Anterior cingulate cortex (tissue), 58 donors: ENCODE data around the gene SIAE.
A peak's percentile ranks its signal among the peaks of the same experiment; 100 is the strongest.
"Not testable (repeated sequence)": the region's sequence is repeated elsewhere in the genome, so short reads cannot be mapped to it uniquely, and the experiment has no call there.

Experiments used
- DNase-seq, 58 donors: peaks; one replicate each; lab custom pipeline; 2025; lab: John Stamatoyannopoulos, UW

Gene SIAE

DNA sequence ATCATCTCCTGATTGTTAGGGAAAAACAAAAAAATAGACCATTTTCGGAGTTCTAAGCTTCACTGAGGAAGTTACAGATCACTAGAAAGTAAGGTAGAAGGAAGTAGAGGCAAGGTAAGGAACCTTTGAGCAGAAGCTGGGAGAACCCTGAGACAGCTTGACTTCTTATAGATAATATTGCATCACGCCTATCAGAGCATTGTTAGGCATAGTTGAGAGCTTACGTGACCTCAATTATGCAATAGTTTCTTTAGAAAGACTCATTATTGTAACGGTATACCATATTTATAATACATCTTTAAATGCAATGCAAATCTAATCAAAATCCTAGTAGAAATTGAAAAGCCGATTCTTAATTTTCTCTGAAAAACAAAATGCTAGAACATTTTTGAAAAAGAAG is 46.0 kb downstream of the SIAE start:
- DNase-seq = no peak

DNA sequence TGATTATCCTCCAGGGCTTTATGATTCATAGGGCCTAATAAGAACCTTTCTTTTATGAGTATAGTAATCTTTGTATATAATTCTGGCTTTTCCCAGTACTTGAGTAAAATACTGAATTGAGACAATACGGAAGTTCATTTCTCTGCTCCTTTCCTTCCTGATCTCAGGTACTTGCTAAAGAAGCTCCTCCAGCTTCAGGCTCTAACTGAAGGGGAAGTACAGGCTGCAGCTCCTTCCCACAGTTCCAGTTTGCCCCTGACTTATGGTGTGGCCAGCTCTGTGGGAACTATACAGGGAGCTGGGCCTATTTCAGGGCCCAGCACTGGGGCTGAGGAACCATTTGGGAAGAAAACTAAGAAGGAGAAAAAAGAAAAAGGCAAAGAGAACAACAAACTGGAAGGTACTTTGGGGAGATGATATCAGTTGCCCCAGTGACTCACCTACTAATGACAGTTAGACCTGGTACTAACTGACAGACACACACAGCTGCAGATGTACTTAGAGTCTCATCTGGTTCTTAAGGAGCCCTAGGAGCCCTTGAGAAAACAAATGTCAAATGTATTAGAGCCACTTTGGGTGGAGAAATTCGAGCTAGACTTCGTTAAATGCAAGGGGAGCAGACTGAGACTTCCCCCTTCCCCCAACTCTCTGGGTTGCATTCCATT is 47.9 kb downstream of the SIAE start:
- DNase-seq = no peak

DNA sequence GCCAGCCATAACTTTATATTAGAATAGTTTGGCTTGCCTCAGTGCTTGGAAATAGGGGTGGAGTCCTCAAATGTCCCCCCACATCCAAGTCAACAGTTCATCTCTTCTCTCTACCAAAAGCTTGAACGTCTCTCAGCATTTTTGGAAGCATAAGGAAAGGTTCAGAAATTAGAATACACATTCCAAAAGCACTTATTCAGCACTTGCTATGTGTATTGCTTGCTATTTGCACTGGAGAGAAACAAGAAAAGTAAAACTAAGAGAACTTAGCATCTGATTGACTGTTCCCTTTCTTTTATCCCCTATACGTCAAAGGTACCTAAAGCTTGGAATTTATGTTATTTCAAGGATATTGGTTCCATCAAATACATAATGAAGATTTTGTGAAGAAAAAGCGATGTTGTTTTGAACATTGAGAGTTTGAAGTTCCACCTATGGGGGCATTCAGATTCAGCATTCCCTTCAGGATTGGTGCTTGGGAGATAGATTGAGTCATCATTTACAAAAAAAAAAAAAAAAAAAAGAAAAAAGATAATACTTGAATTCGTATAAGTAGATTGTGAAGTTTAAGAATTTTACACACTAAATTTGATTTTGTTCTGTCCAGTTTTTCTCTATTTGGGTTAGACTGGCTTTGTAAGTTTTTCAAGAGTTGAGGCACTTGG is 49.5 kb downstream of the SIAE start:
- no peak for DNase-seq

DNA sequence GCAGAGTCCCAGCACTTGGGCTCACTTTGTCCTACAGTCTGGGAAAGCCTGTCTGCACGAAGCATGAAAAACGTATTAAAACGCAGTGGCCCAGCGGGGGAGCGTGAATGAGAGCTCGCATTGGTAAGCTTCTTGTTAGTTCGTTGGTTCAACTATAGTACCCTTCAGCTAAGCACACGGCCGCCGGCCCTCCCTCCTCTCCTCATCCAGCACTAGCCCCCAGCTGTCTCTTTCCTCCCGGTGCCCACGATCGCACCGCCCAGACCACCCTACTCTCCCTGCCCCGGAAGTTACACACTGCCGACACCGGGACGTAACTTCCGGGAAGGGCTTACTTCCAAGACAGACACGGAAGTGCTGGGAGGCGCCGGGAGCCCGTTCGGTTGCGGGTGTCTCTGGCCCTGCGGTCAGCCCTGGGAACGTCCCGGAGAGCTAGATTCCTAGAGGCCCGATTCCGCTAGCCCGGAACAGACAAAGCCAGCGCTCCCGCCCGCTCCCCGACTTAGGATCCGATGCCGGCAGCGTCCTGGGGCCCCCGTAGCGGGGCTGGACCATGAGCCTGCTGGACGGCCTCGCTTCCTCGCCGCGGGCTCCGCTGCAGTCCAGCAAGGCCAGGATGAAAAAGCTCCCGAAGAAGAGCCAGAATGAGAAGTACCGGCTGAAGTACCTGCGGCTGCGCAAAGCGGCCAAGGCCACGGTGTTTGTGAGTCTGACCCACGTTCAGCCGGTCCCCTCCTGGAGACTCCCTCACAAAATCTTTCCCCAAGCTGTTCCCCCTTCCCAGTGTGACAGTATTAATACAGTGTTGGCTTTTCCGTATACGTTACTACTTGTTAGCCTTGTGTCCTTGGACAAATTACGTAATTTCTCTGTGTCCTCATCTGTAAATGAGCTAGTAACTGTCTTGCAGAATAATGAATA is 50.7 kb downstream of the SIAE start, which contains the start of gene TBRG1:
Gene TBRG1, plus strand, starts transcription at position 334 of the 921 bp plus-strand sequence. Its CDS starts 220 bp downstream, at position 554.
- DNase-seq = peak; percentile 28 to 96 (median 85)

DNA sequence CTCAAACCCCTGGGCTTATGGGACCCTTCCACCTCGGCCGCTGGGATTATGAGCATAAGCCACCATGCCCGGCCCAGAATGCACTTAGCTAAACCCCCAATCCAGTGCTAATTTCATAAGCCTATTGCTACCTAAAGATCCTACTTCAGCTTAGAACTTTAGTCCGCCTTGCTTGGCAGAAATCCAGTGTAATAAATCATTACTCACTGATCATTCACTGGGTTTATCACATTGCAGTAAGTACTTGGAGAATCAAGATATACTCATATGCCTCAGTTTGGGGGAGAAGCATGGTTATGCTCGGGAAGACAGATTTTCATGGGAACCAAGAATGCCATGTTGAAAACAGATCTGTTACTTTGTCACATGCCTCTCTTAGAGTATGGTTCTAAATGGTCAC is 54.7 kb downstream of the SIAE start:
- no peak for DNase-seq

DNA sequence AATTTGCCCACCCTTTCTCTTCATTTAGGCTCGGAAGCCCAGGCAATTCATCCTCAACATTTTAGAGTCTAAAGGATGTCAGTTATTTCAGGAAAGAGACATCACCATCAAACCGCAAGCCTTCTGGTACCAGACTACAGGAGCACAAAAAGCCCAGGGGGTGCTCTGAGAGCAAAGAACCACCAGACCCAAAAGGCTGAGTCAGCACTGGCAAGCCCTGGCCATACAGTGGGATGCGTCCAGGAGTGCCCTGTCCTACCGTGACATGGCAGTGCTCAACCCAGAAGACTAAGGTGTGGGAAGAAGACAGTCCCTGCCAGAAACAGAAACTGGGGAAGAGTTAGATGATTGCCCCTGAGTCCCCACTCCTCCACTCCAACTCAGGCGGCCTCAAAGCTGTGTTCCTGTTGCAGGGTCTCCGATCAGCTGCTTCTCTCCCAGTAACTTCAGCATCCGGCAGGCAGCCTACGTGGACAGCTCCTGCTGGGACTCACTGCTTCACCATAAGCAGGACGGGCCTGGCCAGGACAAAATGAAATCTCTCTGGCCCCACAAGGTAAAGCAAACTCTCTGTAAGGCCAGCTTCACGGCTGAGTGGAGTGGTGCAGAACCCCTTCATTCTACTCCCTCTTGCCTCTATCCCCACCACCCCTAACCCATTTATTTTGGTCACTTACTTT is 60.8 kb downstream of the SIAE start:
- DNase-seq = no peak

DNA sequence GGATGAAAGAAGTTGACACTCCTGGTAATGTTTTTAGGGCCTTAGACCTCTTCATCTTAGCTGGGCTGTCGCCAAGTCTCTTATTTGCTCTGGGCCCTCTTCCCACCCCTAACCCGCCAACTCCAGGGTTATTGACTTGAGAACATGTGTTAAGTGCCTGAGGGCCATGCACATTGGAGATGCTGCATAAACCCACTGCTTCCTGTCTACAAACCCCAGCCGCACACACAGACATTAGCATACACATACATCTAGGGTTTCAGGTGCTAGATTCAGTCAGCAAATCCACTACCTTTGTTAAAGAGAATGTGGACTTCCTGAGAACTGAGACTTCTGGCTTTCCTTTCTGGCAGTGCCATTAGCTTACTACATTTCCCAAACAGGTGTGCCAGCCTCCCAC is 61.5 kb downstream of the SIAE start:
- no peak for DNase-seq

DNA sequence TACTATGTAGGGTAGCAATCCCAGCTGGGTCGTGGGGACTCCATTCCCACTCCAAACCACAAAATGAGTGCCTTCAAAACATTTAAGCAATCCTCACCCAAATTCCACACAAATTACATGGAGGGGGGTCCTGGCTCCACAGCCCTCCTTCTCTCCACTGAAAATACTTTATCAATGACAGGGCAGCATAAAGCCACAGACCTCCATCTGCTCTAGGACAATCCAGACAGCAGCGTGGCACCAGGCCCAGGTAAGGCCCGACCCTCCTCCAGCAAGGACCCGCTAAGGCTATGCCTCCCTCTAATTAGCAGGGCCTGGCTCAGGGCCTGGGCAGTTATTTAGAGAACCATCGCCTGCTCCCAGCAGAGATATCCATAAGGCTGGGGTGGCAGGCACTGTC is 62.5 kb downstream of the SIAE start, which contains the start of gene PANX3:
Gene PANX3, plus strand, starts transcription at position 365 of the 400 bp plus-strand sequence. CDS start 129 bp downstream, outside the sequence.
- DNase-seq = no peak

DNA sequence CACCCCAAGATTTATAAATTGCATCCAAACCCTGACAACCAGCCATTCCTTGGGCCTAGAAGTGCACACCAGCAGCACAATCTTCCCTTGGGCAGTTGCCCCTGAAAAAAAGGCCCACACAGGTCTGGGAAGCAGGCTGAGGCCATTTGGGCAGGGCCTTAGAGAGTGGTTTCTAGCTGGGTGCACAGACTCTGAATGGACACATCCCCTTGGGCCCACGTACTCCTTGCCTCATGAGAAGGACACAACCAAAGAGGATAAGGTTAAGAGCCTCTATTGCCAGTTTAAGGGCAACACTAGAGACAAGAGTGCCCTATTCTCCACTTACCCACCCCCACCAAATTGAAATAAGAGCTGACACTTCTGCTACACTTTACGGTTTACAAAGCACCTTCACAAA is 63.2 kb downstream of the SIAE start:
- DNase-seq = no peak

DNA sequence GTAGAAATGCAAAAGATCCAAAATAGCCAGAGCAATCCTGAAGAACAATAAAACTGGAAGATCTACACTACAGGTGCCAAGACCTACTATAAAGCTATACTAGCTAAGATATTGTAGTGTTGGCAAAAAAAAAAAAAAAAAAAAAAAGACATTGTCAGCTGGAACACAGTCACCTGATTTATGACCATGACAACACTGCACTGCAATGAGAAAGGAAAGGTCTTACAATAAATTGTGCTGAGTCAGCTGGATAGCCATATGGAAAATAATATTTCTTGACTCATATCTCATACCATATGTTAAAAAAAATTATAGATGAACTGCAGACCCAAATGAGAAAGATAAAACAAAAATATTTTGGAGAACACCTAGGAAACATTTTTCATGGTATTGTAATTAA is 65.4 kb downstream of the SIAE start:
- DNase-seq = no peak

DNA sequence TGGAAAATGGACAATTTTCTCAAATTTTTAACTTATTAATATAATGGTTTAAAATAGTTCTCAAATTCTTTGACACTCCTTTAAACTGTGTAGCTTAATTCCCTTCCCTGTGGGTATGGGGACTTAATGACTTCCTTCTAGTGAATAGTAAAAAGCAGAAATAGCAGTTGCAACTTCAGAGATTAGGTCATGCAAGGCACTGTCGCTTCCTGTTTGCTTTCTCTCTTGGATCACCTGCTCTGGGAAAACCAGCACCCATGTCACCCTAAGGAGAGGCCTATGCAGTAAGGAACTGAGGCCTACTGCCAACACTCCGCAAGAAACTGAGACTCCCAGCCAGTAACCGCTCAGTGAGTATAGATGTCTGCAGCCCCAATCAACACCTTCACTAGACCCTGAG is 67.8 kb downstream of the SIAE start:
- peak in 2 of 58 donors; percentile 1 to 2 for DNase-seq

DNA sequence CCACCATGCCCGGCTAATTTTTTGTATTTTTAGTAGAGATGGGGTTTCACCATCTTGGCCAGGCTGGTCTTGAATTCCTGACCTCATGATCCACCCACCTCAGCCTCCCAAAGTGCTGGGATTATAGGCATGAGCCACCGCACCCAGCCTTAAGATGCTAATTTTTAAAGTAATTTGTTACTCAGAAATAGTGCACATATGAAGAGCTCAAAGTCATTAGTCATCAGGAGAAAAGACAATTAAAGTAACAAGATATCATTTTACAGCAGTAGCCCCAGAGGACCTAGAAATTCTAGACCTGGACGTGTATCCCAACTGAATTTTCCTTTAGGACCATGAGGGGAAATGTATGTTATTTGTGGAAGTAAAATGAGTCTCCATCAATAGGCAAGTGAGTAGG is 70.8 kb downstream of the SIAE start:
- not testable (repeated sequence) for DNase-seq

DNA sequence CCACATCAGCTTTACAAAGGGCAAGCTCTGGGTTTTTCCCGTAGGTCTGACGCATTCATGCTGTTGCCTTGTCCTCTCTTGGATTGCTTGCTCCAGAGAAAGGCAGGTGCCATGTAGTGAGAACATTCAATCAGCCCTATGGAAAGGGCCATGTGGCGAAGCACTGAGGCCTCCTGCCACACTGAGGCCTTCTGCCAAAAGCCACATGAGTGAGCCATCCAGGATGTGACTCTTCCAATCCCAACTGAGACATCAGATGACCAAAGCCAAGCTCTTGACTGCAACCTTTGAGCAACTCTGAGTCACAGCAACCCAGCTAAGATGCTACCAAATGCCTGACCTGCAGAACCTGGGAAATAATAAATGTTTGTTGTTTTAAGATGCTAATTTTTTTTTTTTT is 71.3 kb downstream of the SIAE start:
- no peak for DNase-seq

DNA sequence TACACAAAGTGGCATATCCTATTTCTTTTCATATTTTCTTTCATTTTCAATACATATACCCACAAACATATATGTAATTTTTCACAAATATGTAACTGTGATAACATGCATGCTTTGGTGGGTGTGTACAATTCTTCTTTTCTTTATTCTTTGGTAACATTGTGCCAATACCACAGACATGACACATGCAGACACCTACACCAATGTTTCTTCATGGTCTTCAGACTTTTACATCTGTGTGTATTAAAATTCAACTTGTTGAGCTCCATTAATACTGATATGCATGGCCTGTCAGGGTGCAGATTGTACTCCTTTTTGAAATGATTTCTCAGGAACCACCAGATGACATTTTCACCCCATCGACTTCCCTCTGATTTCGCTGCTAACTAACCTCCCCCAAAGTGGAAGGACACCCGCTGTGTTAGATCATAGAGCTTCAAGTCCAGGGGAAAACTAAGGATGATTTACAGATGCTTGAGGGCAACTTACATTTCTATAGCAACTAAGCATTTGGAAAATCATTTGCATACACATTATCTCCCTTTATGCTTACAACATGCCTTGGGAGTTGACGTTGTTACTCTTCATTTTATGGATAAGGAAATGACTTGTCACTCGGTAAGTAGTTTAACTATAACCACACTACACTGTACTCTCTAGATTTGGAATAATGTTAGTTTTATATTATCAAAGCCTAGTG is 72.8 kb downstream of the SIAE start:
- DNase-seq = no peak

DNA sequence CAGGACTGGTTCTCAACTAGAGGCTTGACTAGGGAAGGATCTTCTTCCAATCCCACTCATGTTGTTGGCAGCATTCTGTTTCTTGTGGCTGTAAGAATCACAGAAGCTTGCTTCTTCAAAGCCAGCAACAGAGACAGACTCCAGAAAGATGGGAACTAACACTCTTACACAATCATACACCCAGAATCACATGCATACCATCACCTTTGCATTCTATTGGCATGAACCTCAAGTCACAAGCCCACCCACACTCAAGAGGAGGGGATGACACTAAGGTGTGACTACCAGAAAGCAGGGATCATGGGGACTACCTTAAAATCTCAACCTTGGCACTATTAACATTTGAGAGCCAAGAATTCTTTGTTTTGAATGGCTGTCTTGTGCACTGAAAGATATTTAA is 75.9 kb downstream of the SIAE start:
- no peak for DNase-seq

DNA sequence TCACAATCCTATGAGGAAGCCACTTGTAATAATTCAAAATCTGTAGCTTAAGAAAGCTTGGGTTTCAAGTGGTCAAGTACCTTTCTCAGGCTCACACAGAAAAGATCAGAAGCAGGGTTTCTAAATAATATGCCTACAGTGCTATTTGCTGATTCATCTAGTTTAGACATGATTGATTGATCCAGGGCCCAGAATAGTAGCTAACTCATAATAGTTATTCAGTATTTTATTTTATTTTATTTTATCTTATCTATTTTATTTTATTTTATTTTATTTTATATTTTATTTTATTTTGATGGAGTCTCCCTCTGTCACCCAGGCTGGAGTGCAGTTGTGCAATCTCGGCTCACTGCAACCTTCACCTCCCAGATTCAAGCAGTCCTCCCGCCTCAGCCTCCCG is 78.2 kb downstream of the SIAE start:
- DNase-seq = no peak

DNA sequence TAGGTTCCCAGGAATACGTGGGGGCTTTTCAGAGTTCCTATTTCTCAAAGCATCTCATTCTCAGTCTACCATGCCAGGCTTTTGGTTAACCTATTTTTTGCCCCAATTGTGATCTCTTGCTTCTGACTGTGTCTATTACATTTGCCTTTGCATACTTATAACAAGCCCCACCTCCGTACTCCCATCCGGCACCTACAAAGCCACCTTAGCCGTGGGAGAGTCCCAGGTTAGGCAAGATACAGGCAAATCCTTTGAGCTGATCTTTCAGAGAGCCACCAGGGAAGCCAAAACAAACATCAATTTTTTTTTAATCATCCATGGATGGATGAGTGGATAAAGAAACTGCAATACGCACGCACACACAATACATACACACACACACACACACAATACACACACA is 80.9 kb downstream of the SIAE start:
- no peak for DNase-seq

DNA sequence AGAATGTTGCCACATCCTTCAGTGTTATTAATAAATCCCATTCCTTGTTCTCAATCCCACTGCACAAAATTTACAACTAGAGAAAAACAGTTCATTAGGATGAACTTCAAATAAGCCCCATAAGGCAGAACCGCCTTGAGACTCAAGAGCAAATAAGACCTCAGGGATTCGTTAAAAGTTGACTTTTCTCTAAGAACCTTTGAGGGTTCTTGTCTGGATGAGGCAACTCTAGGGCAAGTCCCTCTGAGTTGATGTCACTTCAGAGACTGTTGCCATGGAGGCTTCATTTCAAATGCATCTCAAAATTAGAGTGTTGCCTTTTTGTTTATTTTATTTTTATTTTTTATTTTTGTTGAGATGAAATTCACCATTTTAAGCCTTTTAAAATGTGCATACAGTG is 82.1 kb downstream of the SIAE start:
- no peak for DNase-seq

DNA sequence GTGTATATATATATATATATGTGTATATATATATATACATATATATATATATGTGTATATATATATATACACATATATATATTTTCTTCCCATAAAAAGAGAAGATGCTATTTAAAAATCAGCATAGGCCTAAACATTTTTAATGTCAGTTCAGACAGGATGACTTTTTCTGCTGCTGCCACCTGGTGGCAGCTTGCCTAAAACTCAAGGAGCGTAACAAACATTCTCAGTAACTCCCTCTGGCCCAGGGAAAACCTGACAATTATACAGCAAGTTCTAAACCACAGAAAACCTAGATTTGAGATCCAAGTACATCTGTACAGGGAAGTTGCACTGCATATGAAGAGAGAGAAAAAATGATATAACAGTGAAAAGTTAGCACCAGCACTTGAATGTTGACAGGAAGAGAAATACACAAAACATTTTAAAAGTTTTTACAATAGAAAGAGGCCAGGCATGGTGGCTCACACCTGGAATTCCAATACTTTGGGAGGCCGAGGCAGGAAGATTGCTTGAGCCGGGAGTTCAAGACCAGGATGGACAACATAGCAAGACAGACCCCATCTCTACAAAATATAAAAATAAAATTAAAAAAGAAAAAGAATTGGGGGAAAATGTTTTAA is 87.2 kb downstream of the SIAE start:
- DNase-seq = peak in 30 of 58 donors; percentile 2 to 75 (median 14)
